HG03521 (cell line): ENCODE measurements around the gene SLC6A9.

ENCODE experiments used
- ATAC-seq: cut with Tn5 transposase; IDR thresholded peaks from one replicate; pipeline ENCODE4 v1.9.1; 2021; ENCODE audit warnings: mild to moderate bottlenecking, moderate library complexity; ENCODE audit not compliant: unreplicated experiment

Gene SLC6A9

GRCh38 chr1:44031252-44032169, at the start of gene SLC6A9:
SLC6A9 (minus strand) TSS chr1:44031462; CDS start chr1:44024277, 7,185 bp downstream.
- no peak for ATAC-seq

DNA sequence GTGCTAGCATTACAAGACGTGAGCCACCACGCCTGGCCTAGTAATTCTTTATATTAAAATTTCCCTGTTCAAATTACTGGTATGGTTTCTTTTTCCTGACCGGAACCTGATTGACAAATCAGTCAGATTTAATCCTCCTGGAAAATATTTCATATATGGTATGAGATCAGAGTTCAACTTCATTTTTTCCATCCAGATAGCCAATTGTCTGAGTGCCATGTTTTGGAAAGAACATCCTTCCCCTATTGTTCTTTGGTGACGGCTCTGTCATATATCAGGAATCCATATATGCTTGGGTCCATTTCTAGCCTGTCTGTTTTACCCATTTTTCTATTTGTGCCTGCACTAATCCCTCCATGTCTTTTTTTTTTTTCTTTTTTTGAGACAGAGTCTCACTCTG, 48.3 kb upstream of the SLC6A9 start:
- no peak for ATAC-seq

DNA sequence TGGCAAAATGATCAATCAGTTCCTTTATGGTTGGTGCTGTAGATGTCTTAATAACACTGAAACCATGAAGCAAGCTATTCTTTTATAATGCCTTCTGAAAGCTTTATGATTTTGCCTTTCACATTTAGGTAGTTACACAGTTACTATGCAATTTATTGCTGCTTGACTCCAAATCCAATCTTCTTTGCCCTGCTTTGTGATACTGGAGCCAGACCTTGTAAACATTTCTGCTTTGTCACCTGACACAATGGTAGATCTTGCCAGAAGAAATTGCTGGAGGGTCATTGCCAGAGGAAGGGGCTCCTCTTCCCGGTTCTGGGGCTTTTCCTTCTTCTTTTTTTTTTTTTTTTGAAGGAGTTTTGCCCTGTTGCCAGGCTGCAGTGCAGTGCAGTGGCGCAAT, 46.8 kb upstream of the SLC6A9 start:
- ATAC-seq: no peak

GRCh38 chr1:44077421-44077820, 46.2 kb upstream of the SLC6A9 start:
- ATAC-seq: no peak

GRCh38 chr1:44076066-44076465, 44.8 kb upstream of the SLC6A9 start:
- no peak for ATAC-seq

DNA sequence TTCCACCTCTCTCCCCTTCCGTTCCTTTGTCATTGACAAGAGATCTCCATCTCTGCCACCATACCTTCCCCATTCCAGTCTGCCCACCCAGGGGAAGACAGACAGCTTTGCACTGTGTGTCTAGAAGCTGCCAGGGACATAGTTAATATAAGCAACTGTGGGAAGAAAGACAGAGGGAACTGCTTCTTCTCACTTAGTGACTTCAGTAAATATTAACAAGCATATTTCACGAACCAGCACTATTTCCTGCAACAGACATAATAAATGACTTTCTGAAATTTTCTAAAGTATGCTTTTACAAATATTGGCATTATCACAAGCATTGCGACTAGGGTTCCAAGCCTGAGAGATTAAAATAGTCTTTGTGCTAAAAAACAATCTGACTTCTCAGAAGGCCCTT, 43.2 kb upstream of the SLC6A9 start:
- no peak for ATAC-seq

- no peak for ATAC-seq
These were observed 42.3 kb upstream of the SLC6A9 start for GRCh38 chr1:44073528-44073927.

- no peak for ATAC-seq
These were observed 41.6 kb upstream of the SLC6A9 start for GRCh38 chr1:44072821-44073220.

GRCh38 chr1:44072204-44072603, 40.9 kb upstream of the SLC6A9 start:
- ATAC-seq: no peak

DNA sequence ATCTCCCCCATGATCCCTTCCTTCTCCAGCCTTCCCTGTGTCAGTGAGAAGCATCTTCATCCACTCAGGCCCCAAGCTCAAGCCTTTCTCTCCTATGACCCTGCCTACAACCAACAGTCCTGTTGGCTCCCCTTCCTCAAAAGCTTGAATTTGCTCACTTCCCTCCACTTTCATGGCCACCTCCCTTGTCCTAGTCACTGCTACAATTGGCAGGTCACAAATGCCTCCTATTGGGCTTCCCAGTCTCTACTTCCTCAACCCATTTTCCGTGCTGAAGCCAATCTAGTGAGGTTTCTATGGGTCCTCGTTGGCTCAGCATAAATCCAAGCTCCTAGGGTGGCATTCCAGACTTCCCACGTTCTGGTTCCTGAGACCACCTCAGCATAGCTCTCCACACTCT, 40.2 kb upstream of the SLC6A9 start:
- ATAC-seq: no peak

- no peak for ATAC-seq
These were observed 37.2 kb upstream of the SLC6A9 start for GRCh38 chr1:44068442-44068921.

DNA sequence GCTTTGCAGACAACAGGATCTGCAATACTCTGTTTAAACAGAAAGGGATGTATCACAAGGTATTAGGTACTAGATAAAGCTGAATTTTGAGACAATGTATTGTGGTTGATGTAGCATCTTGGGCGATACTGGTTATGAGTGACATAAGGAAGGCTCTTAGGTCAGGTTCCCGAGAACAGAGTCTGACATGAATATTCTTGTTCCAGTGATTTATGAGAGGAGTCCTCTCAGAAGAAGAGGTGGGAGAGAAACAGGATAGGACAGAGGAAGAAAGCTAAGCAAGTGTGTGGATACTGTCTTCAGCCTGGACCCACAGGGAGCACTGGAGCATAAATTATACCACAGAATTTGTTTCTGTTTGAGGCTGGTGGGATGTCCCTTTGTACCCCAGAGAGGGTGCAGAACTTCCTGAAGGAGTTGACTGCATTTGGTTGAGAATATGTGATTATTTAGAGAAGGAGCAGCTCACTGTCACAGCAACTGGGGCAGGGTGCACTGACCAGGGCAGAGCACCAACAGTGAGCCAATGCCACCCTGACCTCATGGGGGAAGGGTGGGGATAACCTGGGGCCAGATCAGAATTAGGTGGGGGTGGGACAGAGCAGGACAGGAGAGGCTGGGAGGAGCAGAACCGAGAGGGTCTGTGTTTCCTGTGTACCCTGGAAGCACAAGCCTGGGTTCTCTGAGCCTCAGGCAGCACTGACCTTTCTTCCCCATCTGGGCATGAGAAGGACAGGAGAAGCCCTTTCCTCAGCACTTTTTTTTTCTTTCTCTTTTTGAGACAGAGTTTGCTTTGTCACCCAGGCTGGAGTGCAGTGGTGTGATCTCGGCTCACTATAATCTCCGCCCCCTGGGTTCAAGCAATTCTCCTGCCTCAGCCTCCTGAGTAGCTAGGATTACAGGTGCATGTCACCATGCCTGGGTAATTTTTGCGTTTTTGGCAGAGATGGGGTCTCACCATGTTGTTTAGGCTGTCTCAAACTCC, 36.3 kb upstream of the SLC6A9 start:
- ATAC-seq: no peak

- no peak for ATAC-seq
These were observed 31.5 kb upstream of the SLC6A9 start for GRCh38 chr1:44062656-44063179.

DNA sequence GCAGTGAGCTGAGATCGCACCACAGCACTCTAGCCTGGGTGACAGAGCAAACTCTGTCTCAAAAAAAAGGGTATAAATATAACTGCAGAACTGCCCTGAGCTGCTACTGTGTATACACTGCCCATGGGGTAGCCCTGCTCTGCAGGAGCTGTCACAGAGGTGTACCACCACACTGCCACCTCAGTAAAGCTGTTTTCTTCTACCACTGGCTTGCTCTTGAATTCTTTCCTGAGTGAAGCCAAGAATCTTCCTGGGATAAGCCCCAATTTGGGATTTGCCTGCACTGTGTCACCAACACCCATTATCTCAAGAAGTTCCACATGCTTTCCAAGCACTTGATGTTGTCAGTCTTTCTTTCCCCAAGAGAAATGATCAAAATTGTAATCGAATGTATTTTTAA, 30.6 kb upstream of the SLC6A9 start:
- ATAC-seq: no peak

DNA sequence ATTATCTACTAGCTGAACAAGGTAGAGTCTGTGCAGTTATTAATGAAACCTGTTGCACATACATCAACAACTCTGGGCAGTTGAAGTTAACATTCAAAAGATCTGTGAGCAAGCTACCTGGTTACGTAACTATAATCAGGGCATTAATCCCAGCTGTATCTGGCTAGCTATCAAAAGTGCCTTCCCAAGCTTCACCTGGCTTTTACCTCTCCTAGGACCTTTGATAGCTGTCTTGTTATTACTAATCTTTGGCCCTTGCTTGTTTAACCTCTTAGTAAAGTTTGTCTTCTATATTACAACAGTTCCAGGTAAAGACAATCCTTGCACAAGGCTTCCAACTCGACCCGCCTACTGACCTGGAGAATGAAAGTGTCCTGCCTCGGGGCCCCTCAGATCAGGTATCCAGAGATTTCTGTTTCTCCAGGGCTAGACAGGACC, 29.6 kb upstream of the SLC6A9 start:
- ATAC-seq: no peak

DNA sequence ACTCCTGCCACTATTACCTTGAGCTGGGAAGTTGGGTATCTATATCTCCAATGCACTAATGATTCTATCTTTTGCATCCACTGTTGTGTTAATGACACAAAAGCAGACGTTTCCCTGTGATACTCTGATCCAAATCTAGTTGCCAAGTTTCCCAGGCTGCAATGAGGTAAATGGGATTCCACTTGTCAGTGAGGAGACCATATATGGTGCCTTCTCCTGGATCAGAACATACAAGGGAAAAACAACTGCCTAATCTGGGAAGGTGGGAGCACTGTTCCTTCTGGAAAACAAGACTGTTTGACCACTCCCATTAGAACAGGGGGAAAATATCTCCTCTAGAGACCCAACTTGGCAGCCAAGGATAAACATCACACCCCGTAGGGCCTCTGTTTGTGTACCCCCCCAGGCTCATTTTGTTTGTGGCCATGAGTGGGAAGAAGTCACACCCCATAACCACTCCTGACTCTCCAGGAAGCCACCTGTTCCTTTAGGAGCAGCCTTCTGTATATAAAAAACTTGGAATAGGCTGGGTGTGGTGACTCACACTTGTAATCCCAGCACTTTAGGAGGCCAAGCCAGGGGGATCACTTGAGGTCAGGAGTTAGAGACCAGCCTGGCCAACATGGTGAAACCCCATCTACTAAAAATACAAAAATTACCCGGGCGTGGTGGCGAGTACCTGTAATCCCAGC, 28.5 kb upstream of the SLC6A9 start:
- ATAC-seq: no peak

- ATAC-seq: no peak
These were observed 27.9 kb upstream of the SLC6A9 start for GRCh38 chr1:44059212-44059611.

GRCh38 chr1:44057293-44057692, 26.0 kb upstream of the SLC6A9 start:
- no peak for ATAC-seq

GRCh38 chr1:44053394-44053793, 22.1 kb upstream of the SLC6A9 start:
- ATAC-seq: no peak

DNA sequence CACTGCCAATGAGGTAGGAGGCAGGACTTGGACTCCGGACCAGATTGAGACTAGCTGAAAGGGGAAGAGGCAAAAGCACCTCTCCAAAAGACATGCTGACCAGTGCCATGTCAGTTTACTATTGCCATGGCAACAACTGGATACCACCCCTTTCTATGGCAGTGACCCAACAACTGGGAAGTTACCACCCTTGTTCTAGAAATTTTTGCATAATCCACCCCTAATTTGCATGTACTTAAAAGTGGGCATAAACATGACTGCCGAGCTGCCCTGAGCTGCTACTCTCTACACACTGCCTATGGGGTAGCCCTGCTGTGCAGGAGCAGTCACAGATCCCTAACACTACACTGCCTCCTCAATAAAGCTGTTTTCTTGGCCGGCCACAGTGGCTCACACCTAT, 19.0 kb upstream of the SLC6A9 start:
- ATAC-seq: no peak

- no peak for ATAC-seq
These were observed 18.6 kb upstream of the SLC6A9 start for GRCh38 chr1:44049839-44050238.
